SK-N-SH treated with all-trans-retinoic acid at 6 μM for 48 hours (cell line): Measurements from ENCODE around the gene RAD51B.

Experiments used
- ATAC-seq: fragments of 200-7000 bp; cut with Tn5 transposase; 3 replicates; pipeline ENCODE4 v1.9.1; 2020; ENCODE audit warnings: mild to moderate bottlenecking, moderate library complexity
- ARNTL ChIP-seq: fragments of 450-650 bp; formaldehyde crosslinking; IDR thresholded peaks from 2 replicates; pipeline ENCODE4 v1.5.0; 2020; ENCODE audit warnings: low read depth, mild to moderate bottlenecking, moderate library complexity, borderline replicate concordance
- BACH2 ChIP-seq: fragments of 250-450 bp; sonication (Bioruptor Pico); IDR thresholded peaks from 2 replicates; pipeline ENCODE4 v1.9.0; 2021; ENCODE audit warnings: mild to moderate bottlenecking, borderline replicate concordance
- CREB5 ChIP-seq: fragments of 250-450 bp; sonication (Bioruptor Pico); IDR thresholded peaks from 2 replicates; pipeline ENCODE4 v1.5.1; 2020; ENCODE audit warnings: low read depth, mild to moderate bottlenecking, moderate library complexity
- CSDC2 ChIP-seq: fragments of 250-450 bp; sonication (Bioruptor Pico); IDR thresholded peaks from 2 replicates; pipeline ENCODE4 v1.5.0; 2020; ENCODE audit warnings: mild to moderate bottlenecking, moderate library complexity
- CSRNP3 ChIP-seq: fragments of 250-450 bp; sonication (Bioruptor Pico); IDR thresholded peaks from 2 replicates; pipeline ENCODE4 v1.5.1; 2021; ENCODE audit warnings: mild to moderate bottlenecking, moderate library complexity
- ESRRG ChIP-seq: fragments of 250-450 bp; sonication (Bioruptor Pico); IDR thresholded peaks from 2 replicates; pipeline ENCODE4 v1.6.1; 2021; ENCODE audit warnings: mild to moderate bottlenecking
- GLIS3 ChIP-seq: fragments of 250-450 bp; sonication (Bioruptor Pico); IDR thresholded peaks from 2 replicates; pipeline ENCODE4 v1.5.0; 2020; ENCODE audit warnings: mild to moderate bottlenecking, moderate library complexity
- OSR1 ChIP-seq: fragments of 250-450 bp; sonication (Bioruptor Pico); IDR thresholded peaks from 2 replicates; pipeline ENCODE4 v1.8.0; 2022; ENCODE audit warnings: moderate library complexity, mild to moderate bottlenecking, inconsistent platforms
- PATZ1 ChIP-seq: fragments of 250-450 bp; sonication (Bioruptor Pico); IDR thresholded peaks from 2 replicates; pipeline ENCODE4 v1.8.0; 2020; ENCODE audit warnings: mild to moderate bottlenecking, moderate library complexity, borderline replicate concordance
- POU6F1 ChIP-seq: fragments of 250-450 bp; sonication (Bioruptor Pico); IDR thresholded peaks from 2 replicates; pipeline ENCODE4 v1.8.0; 2021; ENCODE audit warnings: low read depth, mild to moderate bottlenecking, moderate library complexity, borderline replicate concordance
- PPARA ChIP-seq: fragments of 250-450 bp; sonication (Bioruptor Pico); IDR thresholded peaks from 2 replicates; pipeline ENCODE4 v1.5.0; 2020; ENCODE audit warnings: mild to moderate bottlenecking, borderline replicate concordance
- RARB ChIP-seq: fragments of 250-450 bp; sonication (Bioruptor Pico); IDR thresholded peaks from 2 replicates; pipeline ENCODE4 v1.8.0; 2021; ENCODE audit warnings: mild to moderate bottlenecking, moderate library complexity
- SNAI2 ChIP-seq: fragments of 250-450 bp; sonication (Bioruptor Pico); IDR thresholded peaks from 2 replicates; pipeline ENCODE4 v1.5.0; 2020; ENCODE audit warnings: mild to moderate bottlenecking, moderate library complexity
- TCF4 ChIP-seq: fragments of 250-450 bp; sonication (Bioruptor Pico); IDR thresholded peaks from 2 replicates; pipeline ENCODE4 v1.8.0; 2021; ENCODE audit warnings: mild to moderate bottlenecking, moderate library complexity, borderline replicate concordance
- TSHZ2 ChIP-seq: fragments of 250-450 bp; sonication (Bioruptor Pico); IDR thresholded peaks from 2 replicates; pipeline ENCODE4 v1.5.0; 2020; ENCODE audit warnings: mild to moderate bottlenecking, moderate library complexity
- ZC3H10 ChIP-seq: fragments of 250-450 bp; sonication (Bioruptor Pico); IDR thresholded peaks from 2 replicates; pipeline ENCODE4 v1.5.1; 2021; ENCODE audit warnings: mild to moderate bottlenecking, moderate library complexity
- ZFP3 ChIP-seq: fragments of 250-450 bp; sonication (Bioruptor Pico); IDR thresholded peaks from 2 replicates; pipeline ENCODE4 v1.5.0; 2020; ENCODE audit warnings: mild to moderate bottlenecking, moderate library complexity
- ZFP30 ChIP-seq: fragments of 450-650 bp; formaldehyde crosslinking; IDR thresholded peaks from 2 replicates; pipeline ENCODE4 v1.5.0; 2022; ENCODE audit warnings: mild to moderate bottlenecking, moderate library complexity
- ZNF565 ChIP-seq: fragments of 450-650 bp; formaldehyde crosslinking; conservative IDR thresholded peaks from 2 replicates; pipeline ENCODE4 v1.5.0; 2020; ENCODE audit warnings: low read depth, mild to moderate bottlenecking, moderate library complexity
- ZNF8 ChIP-seq: fragments of 450-650 bp; formaldehyde crosslinking; IDR thresholded peaks from 2 replicates; pipeline ENCODE4 v1.5.0; 2020; ENCODE audit warnings: mild to moderate bottlenecking, moderate library complexity

RAD51B gene

GRCh38 chr14:68571114-68571591 is 751.6 kb downstream of the RAD51B start:
- TF ChIP-seq ARNTL (CRISPR knock-in tag): no peak
- TF ChIP-seq RARB (CRISPR knock-in tag): no peak
- TF ChIP-seq ZC3H10 (CRISPR knock-in tag): no peak
- TF ChIP-seq PPARA (CRISPR knock-in tag): no peak
- TF ChIP-seq CREB5: no peak
- no peak for TF ChIP-seq TSHZ2
- TF ChIP-seq CSRNP3 (CRISPR knock-in tag): no peak
- no peak for TF ChIP-seq CSDC2 (CRISPR knock-in tag)
- no peak for TF ChIP-seq ESRRG (CRISPR knock-in tag)
- ATAC-seq: no peak

GRCh38 chr14:68571928-68572525 is 752.4 kb downstream of the RAD51B start:
- TF ChIP-seq POU6F1 (CRISPR knock-in tag) (no peak), RARB (CRISPR knock-in tag) (no peak), ZNF8 (no peak), OSR1 (no peak), GLIS3 (CRISPR knock-in tag) (no peak), BACH2 (no peak), SNAI2 (CRISPR knock-in tag) (no peak), ZFP3 (CRISPR knock-in tag) (no peak), ZC3H10 (CRISPR knock-in tag) (no peak)
- no peak for ATAC-seq

- no peak for ATAC-seq
- no peak for TF ChIP-seq ARNTL (CRISPR knock-in tag)
- TF ChIP-seq, all 23 proteins: peak for 0
These were observed 753.5 kb downstream of the RAD51B start for GRCh38 chr14:68573126-68573525.

- no peak for ATAC-seq
- TF ChIP-seq TCF4 (CRISPR knock-in tag) (no peak), ARNTL (CRISPR knock-in tag) (no peak), OSR1 (no peak), ZFP30 (CRISPR knock-in tag) (no peak), BACH2 (no peak), CSDC2 (CRISPR knock-in tag) (no peak), ZNF565 (CRISPR knock-in tag) (no peak), ZFP3 (CRISPR knock-in tag) (no peak), PATZ1 (no peak)
These were observed 754.1 kb downstream of the RAD51B start for GRCh38 chr14:68573722-68574121.
